GM19467 (cell line): Measurements from ENCODE around the gene MTFMT.

ENCODE experiments used
- ATAC-seq: cut with Tn5 transposase; IDR thresholded peaks from one replicate; pipeline ENCODE4 v1.9.1; 2021; ENCODE audit warnings: mild to moderate bottlenecking, moderate library complexity; ENCODE audit not compliant: unreplicated experiment

Gene MTFMT

DNA sequence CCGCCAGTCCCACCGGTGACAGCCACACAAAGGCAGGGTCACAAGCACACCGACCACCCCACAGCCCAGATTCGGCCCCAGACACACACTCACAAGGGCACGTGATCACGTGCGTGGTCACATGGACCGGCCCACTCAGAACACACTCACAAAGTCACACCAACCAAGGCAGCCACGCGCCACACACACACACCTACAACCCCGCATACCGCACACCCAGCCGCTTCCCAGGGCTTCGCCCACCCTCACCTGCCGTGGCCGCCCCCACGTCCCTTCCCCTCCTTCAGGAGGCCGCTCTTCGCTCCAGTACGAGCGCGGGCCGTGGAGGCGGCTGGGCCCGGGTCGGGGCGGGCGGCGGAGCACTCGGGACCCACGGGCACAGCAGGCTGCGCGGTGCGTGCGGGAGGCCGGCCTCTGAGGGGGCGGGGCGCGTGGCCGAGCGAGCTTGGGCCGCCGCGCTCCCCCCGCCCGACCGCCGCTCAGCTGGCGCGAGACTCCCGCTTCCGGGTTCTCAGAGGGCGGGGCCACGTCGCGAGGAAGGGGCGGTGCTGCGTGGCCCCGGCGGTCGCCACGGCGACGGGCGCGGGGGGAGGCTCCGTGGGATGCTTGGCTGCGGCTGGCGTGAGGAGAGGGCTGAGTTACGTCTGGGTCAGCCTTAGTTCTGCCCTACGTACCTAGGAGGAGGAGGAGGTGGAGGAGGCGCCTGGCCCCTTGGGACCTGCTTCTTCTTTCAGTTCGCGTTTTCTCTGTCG is 39.8 kb downstream of the MTFMT start, which contains the start of gene SPG21:
Gene SPG21 (minus strand): TSS at position 499 of the 752 bp plus-strand sequence. CDS start 6,345 bp downstream, outside the sequence.
- peak; percentile 93 for ATAC-seq

DNA sequence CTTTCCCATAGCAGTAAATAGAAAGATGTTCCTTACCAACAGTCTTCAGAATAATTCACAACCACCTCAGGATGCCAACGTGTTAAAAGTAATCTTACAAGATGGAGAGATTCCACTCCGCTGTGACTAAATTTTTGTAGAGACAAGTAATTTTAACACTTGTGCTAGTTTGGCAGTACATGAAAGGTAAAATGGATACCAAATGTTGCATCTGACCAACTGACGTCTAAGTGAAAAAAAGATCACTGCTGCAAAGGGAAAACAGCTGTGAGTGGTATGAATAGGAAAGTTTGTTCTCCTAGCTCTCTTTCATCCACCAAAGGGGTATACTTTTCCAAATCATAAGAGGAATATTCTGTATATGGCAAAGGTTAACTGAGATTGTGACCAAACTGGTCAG is 42.3 kb downstream of the MTFMT start:
- no peak for ATAC-seq

DNA sequence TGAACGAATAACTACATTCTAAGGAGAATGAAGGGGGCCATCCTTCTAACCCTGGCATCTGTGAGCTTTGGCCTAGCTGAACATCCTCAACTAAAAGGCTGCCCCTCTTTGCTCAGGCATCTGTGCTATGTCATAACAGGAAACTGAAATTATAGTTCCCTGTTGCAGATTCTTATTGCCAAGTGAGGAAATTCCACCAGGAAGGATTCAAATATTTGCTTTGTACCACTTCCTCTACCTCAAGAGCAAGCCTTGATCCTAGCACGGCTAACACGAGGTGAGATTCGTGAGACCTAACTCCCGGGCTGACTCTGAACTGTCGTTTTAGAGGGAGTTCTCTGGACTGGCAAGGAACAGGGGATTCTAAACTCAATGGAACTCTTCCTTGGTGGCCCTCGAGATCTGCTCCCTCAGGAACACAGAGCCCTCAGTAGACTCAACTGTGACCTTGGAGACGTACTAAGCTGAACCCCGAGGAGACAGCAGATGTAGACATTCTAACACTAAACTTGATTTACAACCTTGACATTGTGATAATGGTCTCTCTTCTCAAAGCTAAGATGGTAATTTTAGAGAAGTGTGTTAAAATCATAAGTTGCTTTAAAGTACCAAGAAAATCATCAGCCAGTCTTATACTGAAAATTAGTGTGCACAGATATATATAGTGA is 43.9 kb downstream of the MTFMT start:
- no peak for ATAC-seq

DNA sequence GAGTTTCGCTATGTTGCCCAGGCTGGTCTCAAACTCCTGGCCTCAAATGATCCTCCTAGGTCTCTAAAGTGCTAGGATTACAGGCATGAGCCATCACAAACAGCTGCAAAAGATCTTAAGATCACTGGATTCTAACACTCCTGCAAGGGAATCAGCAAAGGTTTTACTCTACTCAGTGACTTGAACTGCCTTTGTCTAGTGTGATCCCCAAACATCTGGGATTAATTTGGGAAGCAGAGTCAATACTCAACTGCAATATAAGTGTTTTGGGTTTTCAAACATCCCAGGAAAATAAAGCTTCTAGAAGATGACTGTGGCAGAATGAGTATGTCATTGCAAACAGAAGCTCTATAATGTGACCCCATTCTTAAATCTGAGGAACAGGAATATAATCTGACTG is 47.0 kb downstream of the MTFMT start:
- no peak for ATAC-seq

DNA sequence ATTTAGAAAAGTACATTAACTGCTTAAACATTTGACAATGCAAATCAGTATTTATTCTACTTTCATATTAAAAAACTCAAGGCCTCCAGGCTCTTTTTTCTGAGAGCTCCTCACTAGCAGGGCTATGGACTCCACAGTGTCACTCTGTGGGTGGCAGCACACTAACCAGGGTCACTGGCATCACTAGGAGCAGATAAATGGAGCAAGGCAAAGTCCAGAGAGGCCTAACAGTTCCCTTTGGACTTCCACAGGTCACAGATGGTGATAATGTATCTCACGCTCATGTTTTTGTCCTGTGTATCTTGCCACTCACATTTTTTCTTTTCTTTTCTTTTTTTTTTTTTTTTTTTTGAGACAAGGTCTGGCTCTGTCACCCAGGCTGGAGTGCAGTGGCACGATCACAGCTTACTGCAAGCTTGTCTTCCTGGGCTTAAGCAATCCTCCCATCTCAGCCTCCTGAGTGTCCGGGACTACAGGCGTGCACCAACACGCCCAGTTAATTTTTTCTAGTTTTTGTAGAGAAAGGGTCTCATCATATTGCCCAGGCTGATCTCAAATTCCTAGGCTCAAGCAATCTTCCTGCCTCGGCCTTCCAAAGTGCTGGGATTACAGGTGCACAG is 47.5 kb downstream of the MTFMT start:
- no peak for ATAC-seq

DNA sequence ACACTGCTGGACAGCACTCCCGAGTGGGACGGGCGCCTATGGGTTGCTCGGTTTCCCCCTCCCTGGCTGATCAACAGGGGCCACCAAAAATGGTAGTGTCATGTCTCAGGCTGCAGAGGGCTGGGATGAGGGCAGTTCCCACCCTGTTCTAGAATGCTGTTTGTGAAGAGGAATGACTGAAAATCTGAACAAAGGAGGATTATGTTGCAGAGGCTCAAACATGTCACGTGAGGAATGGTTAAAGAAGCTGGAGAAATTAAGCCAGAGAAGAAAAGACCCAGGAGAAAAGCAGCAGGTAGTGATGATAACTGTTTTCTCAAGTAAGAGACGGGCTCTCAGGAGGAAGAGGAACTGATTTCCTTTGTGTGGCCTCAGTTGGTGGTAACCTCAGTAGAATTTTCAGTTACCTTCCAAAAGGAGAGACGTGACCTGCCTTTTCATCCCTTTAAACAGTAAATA is 50.2 kb downstream of the MTFMT start:
- no peak for ATAC-seq

DNA sequence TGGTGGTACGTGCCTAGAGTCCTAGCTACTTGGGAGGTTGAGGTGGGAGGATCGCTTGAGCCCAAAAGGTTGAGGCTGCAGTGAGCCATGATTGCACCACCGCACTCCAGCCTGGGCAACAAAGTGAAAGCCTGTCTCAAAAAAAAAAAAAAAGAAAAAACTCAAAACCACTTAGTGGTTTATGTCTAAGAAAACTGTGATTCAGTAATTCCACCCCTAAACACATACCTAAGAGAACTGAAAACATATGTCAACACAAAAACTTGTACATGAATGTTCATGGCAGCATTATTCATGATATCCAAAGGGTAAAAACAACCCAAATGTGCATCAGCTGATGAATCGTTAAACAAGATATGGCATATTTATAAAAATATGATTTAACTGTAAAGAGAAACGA is 54.0 kb downstream of the MTFMT start:
- ATAC-seq: no peak

DNA sequence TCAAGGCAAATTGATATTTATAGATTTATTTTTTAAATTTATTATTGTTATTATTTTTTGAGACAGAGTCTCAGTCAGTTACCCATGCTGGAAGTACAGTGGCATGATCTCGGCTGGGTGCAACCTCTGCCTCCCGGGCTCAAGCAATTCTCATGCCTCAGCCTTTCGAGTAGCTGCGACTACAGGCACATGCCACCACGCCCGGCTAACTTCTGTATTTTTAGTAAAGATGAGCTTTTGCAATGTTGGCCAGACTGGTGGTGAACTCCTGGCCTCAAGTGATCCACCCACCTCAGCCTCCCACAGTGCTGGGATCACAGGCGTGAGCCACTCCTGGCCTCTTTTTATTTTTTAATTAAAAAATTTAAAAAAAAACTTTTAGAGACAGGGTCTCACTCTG is 58.7 kb downstream of the MTFMT start:
- no peak for ATAC-seq

DNA sequence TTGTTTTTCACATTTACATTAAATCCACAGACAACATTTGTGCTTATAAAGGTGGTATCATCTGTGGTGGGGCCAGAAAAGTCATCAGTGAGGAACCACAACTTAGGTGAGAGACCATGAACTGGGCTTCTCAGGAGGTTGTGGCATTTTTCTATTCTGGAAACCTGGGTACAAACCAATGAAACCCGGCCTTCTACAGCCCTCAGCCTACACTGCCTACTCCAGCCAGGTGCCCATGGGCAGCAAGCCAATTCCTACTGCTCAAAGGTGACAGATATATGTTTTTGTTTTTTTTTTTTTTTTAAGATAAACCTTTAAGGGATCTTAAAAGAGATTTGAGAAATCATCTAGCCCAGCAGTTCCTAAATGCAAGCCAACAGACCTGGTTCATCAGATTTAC is 60.0 kb downstream of the MTFMT start:
- ATAC-seq: no peak

DNA sequence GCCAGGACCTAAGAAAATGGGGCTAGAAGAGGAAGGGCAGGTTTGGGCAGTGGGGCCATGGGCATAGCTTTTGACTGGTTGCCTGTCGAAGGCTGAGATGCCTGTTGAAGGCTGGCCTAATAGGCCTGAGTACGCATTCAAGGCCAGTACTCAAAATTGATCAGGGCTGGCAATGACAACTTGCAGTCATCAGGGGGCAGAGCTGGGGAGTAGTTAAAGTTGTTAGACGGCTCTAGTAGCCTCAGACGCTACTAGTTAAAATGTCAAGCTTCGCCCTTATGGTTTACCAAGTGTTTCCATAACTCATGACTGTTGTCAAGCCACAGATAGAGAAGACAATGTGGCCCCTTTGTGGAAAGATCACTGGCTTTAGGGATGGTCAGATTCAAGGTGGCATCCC is 68.4 kb downstream of the MTFMT start:
- ATAC-seq: no peak

DNA sequence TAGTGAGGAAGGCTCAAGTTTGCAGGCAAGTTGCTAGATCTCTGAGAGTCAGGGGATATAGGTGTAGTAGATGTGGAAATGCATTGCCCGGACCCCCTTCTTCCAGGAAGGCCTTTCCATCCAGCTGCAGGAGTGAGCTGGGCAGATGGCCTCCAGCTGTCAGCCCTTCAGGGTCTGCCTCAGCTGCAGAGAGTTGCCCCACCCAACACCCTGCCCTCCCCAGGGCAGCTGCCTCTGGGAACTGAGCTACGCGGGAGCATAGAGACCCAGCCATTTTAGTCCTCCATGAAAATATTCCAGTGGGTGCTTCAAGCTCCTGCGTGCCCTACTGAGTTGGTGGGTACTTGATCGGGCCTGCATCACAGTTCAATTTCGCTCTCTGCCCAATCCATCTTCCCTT is 69.3 kb downstream of the MTFMT start:
- ATAC-seq: no peak

DNA sequence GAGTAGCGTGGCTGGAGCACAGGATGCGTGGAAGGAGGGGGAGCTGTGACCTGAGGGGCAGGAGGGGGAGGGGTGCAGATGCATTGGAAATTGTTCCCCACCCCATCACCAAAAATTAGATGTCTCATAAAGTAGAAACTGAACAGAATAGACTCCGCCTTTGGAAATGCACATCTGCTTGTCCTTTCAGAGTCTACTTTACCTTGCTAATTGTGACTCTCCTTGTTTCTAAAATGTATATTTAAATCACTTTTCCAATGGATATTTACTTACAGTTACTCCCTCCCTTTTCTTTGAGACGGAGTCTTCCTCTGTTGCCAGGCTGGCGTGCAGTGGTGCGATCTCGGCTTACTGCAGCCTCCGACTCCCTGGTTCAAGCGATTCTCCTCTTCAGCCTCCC is 70.3 kb downstream of the MTFMT start:
- ATAC-seq: no peak

DNA sequence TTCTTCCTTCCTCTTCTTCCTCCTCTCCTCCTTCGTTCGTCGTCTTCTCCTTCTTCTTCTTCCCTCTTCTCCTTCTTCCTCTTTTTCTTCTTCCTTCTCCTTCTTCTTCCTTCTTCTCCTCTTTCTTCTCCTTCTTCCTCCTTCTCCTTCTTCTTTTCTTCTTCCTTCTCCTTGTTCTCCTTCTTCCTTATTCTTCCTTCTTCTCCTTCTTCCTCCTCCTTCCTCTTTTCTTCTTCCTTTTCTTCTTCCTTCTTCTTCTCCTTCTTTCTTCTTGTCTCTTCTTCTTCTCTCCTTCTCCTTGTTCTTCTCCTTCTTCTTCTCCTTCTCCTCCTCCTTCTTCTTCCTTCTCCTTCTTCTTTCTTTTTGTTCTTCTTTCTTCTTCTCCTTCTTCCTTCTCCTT is 75.0 kb downstream of the MTFMT start:
- no peak for ATAC-seq

DNA sequence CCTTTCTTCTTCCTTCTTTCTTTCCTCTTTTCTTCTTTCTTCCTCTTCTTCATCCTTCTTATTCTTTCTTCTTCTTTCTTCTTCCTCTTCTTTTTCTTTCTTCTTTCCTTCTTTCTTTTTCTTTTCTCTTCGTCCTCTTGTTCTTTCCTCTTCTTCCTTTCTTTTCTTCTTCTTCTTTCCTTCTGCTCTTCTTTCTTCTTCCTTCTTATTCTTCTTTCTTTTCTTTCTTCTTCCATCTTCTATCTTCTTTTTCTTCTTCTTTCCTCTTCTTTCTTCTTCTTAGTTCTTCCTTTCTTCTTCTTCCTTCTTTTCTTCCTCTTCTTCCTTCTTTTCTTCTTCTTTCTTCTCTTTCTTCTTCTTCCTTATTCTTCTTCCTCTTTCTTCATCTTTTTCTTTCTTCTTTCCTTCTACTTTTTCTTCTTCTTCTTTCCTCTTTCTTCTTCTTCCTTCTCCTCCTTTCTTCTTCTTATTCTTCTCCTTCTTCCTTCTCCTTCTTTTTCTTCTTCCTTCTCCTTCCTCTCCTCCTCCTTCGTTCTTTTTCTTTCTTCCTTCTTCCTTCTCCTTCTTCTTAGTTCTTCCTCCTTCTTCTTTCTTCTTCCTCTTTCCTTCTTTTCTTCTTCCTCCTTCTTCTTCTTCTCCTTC is 77.5 kb downstream of the MTFMT start:
- ATAC-seq: no peak
